HEK293 (cell line): ENCODE data around the gene PODN.

ENCODE experiments used
- CTCF ChIA-PET: fragments of 350-600 bp; formaldehyde crosslinking; extraction: SDS; loops from one replicate; lab custom pipeline; 2021; ENCODE audit warnings: antibody characterized with exemption; lab: Yijun Ruan, JAX
- POLR2A ChIA-PET: fragments of 300-600 bp; formaldehyde crosslinking; extraction: SDS; loops from one replicate; lab custom pipeline; 2020; ENCODE audit warnings: antibody characterized with exemption, inconsistent platforms; lab: Yijun Ruan, JAX
- H3K27ac ChIP-seq: fragments of 200-500 bp; sonication (Bioruptor generic); 2 replicates; pipeline ENCODE4 v1.5.1; 2014; ENCODE audit warnings: low read depth, low read length, control low read depth, inconsistent platforms; ENCODE audit errors: extremely low read depth
- H3K36me3 ChIP-seq, 2 experiments: fragments of 200-500 bp in 1 of 2; sonication (Bioruptor generic) in 1 of 2; 1 replicate in 1 of 2; 2 replicates in 1 of 2; pipeline ENCODE4 v1.5.1; 2014 to 2017; ENCODE audit warnings: inconsistent platforms in 2 of 2, low read length in 2 of 2; ENCODE audit not compliant: control insufficient read depth in 2 of 2, insufficient read depth in 1 of 2
- H3K4me1 ChIP-seq: fragments of 200-500 bp; sonication (Bioruptor generic); 2 replicates; pipeline ENCODE4 v1.5.1; 2014; ENCODE audit warnings: mild to moderate bottlenecking, low read length, inconsistent platforms; ENCODE audit not compliant: control insufficient read depth, insufficient read depth
- H3K4me3 ChIP-seq: 2 replicates; pipeline ENCODE4 v1.5.1; 2011; ENCODE audit warnings: low read depth, mild to moderate bottlenecking, control low read depth, low read length, moderate library complexity
- H3K9me3 ChIP-seq: fragments of 200-500 bp; sonication (Bioruptor generic); 2 replicates; pipeline ENCODE4 v1.5.1; 2014; ENCODE audit warnings: low read depth, low read length, inconsistent platforms; ENCODE audit not compliant: control insufficient read depth, insufficient read depth
- GFI1B ChIP-seq: fragments of 450-650 bp; formaldehyde crosslinking; IDR thresholded peaks from 2 replicates; pipeline ENCODE4 v1.5.1; 2016; ENCODE audit warnings: missing biosample characterization, missing genetic modification characterization
- KLF16 ChIP-seq: fragments of 450-650 bp; formaldehyde crosslinking; IDR thresholded peaks from 2 replicates; pipeline ENCODE4 v1.5.1; 2017; ENCODE audit warnings: missing biosample characterization, missing genetic modification characterization
- WT1 ChIP-seq: fragments of 450-650 bp; formaldehyde crosslinking; IDR thresholded peaks from 2 replicates; pipeline ENCODE4 v1.5.1; 2016; ENCODE audit warnings: missing biosample characterization, missing genetic modification characterization
- ZFP3 ChIP-seq: fragments of 450-650 bp; formaldehyde crosslinking; IDR thresholded peaks from 2 replicates; pipeline ENCODE4 v1.5.1; 2016; ENCODE audit warnings: low read depth, missing biosample characterization, missing genetic modification characterization
- ZIC2 ChIP-seq: fragments of 450-650 bp; formaldehyde crosslinking; IDR thresholded peaks from 2 replicates; pipeline ENCODE4 v1.5.1; 2016; ENCODE audit warnings: missing biosample characterization, missing genetic modification characterization
- ZNF10 ChIP-seq: fragments of 450-650 bp; formaldehyde crosslinking; IDR thresholded peaks from 2 replicates; pipeline ENCODE4 v1.5.1; 2017; ENCODE audit warnings: missing biosample characterization, missing genetic modification characterization
- ZNF133 ChIP-seq: fragments of 450-650 bp; formaldehyde crosslinking; IDR thresholded peaks from 2 replicates; pipeline ENCODE4 v1.5.1; 2016; ENCODE audit warnings: missing biosample characterization, missing genetic modification characterization
- ZNF341 ChIP-seq: fragments of 450-650 bp; formaldehyde crosslinking; IDR thresholded peaks from 2 replicates; pipeline ENCODE4; 2016; ENCODE audit warnings: low read depth, missing biosample characterization, missing genetic modification characterization
- ZNF366 ChIP-seq: fragments of 450-650 bp; formaldehyde crosslinking; conservative IDR thresholded peaks from 2 replicates; pipeline ENCODE4 v1.5.1; 2016; ENCODE audit warnings: missing biosample characterization, missing genetic modification characterization
- ZNF37A ChIP-seq: fragments of 450-650 bp; IDR thresholded peaks from 2 replicates; pipeline ENCODE4 v1.5.1; 2018; ENCODE audit warnings: missing biosample characterization, missing genetic modification characterization
- ZNF514 ChIP-seq: fragments of 450-650 bp; formaldehyde crosslinking; IDR thresholded peaks from 2 replicates; pipeline ENCODE4 v1.5.1; 2016; ENCODE audit warnings: missing biosample characterization, missing genetic modification characterization
- ZNF596 ChIP-seq: fragments of 450-650 bp; IDR thresholded peaks from 2 replicates; pipeline ENCODE4 v1.5.0; 2018; ENCODE audit warnings: missing biosample characterization, mild to moderate bottlenecking, missing genetic modification characterization, moderate library complexity
- ZNF600 ChIP-seq: fragments of 450-650 bp; formaldehyde crosslinking; IDR thresholded peaks from 2 replicates; pipeline ENCODE4 v1.5.1; 2016; ENCODE audit warnings: missing biosample characterization, missing genetic modification characterization
- ZNF623 ChIP-seq: fragments of 450-650 bp; formaldehyde crosslinking; IDR thresholded peaks from 2 replicates; pipeline ENCODE4 v1.5.1; 2016; ENCODE audit warnings: missing biosample characterization, missing genetic modification characterization
- ZNF626 ChIP-seq: fragments of 450-650 bp; sonication (Bioruptor Pico); formaldehyde crosslinking; IDR thresholded peaks from 2 replicates; pipeline ENCODE4 v1.5.1; 2018; ENCODE audit warnings: missing biosample characterization, missing genetic modification characterization, inconsistent platforms
- ZNF654 ChIP-seq: fragments of 450-650 bp; formaldehyde crosslinking; IDR thresholded peaks from 2 replicates; pipeline ENCODE4 v1.5.1; 2016; ENCODE audit warnings: low read depth, missing biosample characterization, missing genetic modification characterization
- ZXDB ChIP-seq: fragments of 450-650 bp; formaldehyde crosslinking; IDR thresholded peaks from 2 replicates; pipeline ENCODE4 v1.5.1; 2016; ENCODE audit warnings: missing biosample characterization, missing genetic modification characterization
- TF ChIP-seq, protein P1 (sequence below): sonication (generic); formaldehyde crosslinking; IDR thresholded peaks from 2 replicates; pipeline ENCODE4 v1.8.1; 2022; ENCODE audit warnings: mild to moderate bottlenecking, moderate library complexity, missing genetic modification reagents
- TF ChIP-seq, protein P2 (sequence below): fragments of 450-650 bp; formaldehyde crosslinking; IDR thresholded peaks from 2 replicates; pipeline ENCODE4 v1.5.1; 2016; ENCODE audit warnings: missing biosample characterization, missing genetic modification characterization
- TF ChIP-seq, protein P3 (sequence below): fragments of 450-650 bp; formaldehyde crosslinking; IDR thresholded peaks from 2 replicates; pipeline ENCODE4 v1.5.1; 2017; ENCODE audit warnings: missing biosample characterization, missing genetic modification characterization
- TF ChIP-seq, protein P4 (sequence below): fragments of 450-650 bp; formaldehyde crosslinking; IDR thresholded peaks from 2 replicates; pipeline ENCODE4 v1.5.1; 2017; ENCODE audit warnings: missing biosample characterization, missing genetic modification characterization

The PODN gene

DNA sequence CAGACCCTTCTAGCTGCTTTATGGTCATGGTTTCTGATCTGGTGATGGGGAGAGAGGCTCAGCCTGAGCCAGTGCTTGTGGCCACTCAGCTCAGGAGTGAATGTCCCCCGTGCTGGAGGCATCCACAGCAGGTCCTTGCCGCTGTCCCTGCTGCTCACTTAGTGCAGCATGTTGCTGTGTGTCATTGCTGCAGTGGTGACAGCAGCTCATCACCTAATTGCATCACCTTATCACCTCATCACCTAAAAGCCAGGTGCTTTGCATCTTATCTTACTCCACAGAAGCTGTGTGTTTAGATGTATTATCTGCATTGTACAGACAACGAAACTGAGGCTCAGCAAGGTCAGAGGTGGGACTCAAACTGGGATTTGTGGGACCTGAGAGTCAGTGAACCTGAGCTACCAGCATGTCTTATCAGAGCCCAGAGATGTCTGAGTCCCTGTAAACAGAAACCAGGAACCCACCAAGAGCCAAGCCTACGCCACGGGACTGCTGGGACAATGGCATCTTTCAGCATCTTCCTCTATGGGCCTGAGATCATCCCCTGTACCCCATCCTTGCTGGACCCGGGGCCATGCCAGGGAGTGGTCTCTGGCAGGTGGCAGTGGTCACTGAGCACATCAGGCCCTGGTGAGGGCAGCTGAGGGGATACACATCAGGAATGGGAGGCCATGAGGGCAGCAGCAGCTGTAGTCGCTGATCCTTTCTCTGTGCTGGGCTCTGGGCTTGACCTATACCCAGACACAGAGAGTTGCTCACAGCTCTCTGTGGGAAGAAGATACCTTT, 6.5 kb downstream of the PODN start:
- no peak overlapping the region for H3K4me3 ChIP-seq
- no peaks in the 10 kb centered on the region for H3K4me1 ChIP-seq
- no peak overlapping the region for H3K27ac ChIP-seq
- CTCF ChIA-PET, result interaction anchor here (1.3 kb wide), 1 partner anchor 9 kb away, joined by 6 read pairs; no protein-coding TSS in a partner anchor
- TF ChIP-seq, protein P1, sequence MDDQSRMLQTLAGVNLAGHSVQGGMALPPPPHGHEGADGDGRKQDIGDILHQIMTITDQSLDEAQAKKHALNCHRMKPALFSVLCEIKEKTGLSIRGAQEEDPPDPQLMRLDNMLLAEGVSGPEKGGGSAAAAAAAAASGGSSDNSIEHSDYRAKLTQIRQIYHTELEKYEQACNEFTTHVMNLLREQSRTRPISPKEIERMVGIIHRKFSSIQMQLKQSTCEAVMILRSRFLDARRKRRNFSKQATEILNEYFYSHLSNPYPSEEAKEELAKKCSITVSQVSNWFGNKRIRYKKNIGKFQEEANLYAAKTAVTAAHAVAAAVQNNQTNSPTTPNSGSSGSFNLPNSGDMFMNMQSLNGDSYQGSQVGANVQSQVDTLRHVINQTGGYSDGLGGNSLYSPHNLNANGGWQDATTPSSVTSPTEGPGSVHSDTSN, result no peak
- TF ChIP-seq KLF16, result no peak
- no peak for TF ChIP-seq ZNF10 (tag by site-specific recombination)
- TF ChIP-seq, all 188 proteins: peak for 0
- no peaks in the 10 kb centered on the region for H3K36me3 ChIP-seq
- POLR2A ChIA-PET, result interaction anchor here (0.7 kb wide), 1 partner anchor 15 kb away, joined by 5 read pairs; no protein-coding TSS in a partner anchor
- no peaks in the 10 kb centered on the region for H3K9me3 ChIP-seq

DNA sequence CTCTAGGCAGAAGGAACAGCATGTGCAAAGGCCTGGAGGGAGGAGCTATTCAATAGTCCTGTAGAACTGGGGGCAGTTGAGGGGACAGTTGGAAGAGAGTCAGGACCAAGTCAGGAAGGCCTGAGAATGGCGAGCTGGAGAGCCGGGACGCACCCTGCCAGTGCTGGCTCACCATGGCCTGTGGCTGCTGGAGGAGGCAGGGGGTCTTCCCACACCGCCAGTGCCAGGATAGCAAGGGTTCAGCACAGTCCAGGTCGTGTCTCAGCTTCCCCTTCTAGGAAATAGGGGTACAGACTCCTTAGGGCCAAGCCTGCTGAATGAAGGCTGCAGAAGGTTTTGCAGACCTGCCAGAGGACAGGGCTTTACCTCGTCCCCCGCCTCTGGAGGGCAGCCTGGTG, 7.3 kb downstream of the PODN start:
- H3K9me3 ChIP-seq, result no peaks in the 10 kb centered on the region
- ChIA-PET CTCF (interaction anchor here (0.8 to 1.3 kb wide), 2 partner anchors 9 to 112 kb away, joined by 3 to 6 read pairs; no protein-coding TSS in a partner anchor), POLR2A (no interaction called here)
- no peak overlapping the region for H3K27ac ChIP-seq
- H3K4me3 ChIP-seq, result no peak overlapping the region
- TF ChIP-seq, protein P2, sequence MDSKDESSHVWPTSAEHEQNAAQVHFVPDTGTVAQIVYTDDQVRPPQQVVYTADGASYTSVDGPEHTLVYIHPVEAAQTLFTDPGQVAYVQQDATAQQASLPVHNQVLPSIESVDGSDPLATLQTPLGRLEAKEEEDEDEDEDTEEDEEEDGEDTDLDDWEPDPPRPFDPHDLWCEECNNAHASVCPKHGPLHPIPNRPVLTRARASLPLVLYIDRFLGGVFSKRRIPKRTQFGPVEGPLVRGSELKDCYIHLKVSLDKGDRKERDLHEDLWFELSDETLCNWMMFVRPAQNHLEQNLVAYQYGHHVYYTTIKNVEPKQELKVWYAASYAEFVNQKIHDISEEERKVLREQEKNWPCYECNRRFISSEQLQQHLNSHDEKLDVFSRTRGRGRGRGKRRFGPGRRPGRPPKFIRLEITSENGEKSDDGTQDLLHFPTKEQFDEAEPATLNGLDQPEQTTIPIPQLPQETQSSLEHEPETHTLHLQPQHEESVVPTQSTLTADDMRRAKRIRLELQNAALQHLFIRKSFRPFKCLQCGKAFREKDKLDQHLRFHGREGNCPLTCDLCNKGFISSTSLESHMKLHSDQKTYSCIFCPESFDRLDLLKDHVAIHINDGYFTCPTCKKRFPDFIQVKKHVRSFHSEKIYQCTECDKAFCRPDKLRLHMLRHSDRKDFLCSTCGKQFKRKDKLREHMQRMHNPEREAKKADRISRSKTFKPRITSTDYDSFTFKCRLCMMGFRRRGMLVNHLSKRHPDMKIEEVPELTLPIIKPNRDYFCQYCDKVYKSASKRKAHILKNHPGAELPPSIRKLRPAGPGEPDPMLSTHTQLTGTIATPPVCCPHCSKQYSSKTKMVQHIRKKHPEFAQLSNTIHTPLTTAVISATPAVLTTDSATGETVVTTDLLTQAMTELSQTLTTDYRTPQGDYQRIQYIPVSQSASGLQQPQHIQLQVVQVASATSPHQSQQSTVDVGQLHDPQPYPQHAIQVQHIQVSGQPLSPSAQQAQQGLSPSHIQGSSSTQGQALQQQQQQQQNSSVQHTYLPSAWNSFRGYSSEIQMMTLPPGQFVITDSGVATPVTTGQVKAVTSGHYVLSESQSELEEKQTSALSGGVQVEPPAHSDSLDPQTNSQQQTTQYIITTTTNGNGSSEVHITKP (tag by site-specific recombination), result no peak
- TF ChIP-seq ZNF623, result peak; percentile 37; the same call in 1 of the 2 replicates
- TF ChIP-seq ZNF600 (tag by site-specific recombination), result no peak
- no peaks in the 10 kb centered on the region for H3K4me1 ChIP-seq
- H3K36me3 ChIP-seq, result no peaks in the 10 kb centered on the region

DNA sequence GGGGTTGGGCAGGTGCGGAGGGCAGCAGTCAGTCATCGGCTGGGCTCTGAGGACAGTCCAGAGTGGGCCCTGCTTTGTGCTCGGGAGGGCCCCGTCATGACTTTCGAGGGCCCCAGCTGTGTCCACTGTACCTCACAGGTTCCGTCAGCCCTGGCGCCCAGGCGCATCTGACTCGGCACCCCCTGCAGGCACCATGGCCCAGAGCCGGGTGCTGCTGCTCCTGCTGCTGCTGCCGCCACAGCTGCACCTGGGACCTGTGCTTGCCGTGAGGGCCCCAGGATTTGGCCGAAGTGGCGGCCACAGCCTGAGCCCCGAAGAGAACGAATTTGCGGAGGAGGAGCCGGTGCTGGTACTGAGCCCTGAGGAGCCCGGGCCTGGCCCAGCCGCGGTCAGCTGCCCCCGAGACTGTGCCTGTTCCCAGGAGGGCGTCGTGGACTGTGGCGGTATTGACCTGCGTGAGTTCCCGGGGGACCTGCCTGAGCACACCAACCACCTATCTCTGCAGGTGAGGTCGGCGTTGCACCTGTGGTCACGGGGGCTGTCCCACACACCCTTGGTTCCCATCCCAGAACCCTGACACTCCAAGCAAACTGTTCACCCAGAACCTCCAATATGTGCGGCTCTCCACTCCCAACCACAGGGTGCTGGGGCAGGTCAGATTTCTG, 7.8 kb downstream of the PODN start:
- TF ChIP-seq, protein P3, sequence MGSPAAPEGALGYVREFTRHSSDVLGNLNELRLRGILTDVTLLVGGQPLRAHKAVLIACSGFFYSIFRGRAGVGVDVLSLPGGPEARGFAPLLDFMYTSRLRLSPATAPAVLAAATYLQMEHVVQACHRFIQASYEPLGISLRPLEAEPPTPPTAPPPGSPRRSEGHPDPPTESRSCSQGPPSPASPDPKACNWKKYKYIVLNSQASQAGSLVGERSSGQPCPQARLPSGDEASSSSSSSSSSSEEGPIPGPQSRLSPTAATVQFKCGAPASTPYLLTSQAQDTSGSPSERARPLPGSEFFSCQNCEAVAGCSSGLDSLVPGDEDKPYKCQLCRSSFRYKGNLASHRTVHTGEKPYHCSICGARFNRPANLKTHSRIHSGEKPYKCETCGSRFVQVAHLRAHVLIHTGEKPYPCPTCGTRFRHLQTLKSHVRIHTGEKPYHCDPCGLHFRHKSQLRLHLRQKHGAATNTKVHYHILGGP (tag by site-specific recombination), result no peak
- TF ChIP-seq ZNF514 (tag by site-specific recombination), result no peak
- TF ChIP-seq ZNF341 (tag by site-specific recombination), result no peak
- TF ChIP-seq ZNF626 (tag by site-specific recombination), result no peak
- no peak for TF ChIP-seq ZIC2 (tag by site-specific recombination)
- TF ChIP-seq, protein P4, sequence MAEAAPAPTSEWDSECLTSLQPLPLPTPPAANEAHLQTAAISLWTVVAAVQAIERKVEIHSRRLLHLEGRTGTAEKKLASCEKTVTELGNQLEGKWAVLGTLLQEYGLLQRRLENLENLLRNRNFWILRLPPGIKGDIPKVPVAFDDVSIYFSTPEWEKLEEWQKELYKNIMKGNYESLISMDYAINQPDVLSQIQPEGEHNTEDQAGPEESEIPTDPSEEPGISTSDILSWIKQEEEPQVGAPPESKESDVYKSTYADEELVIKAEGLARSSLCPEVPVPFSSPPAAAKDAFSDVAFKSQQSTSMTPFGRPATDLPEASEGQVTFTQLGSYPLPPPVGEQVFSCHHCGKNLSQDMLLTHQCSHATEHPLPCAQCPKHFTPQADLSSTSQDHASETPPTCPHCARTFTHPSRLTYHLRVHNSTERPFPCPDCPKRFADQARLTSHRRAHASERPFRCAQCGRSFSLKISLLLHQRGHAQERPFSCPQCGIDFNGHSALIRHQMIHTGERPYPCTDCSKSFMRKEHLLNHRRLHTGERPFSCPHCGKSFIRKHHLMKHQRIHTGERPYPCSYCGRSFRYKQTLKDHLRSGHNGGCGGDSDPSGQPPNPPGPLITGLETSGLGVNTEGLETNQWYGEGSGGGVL (tag by site-specific recombination), result no peak
- TF ChIP-seq GFI1B (tag by site-specific recombination), result no peak
- TF ChIP-seq WT1 (tag by site-specific recombination), result no peak
- no peak for TF ChIP-seq ZNF654
- no peak for TF ChIP-seq ZNF37A (tag by site-specific recombination)
- no peak for TF ChIP-seq ZXDB (tag by site-specific recombination)
- no peak for TF ChIP-seq ZNF133 (tag by site-specific recombination)
- no peak for TF ChIP-seq KLF16
- no peak for TF ChIP-seq ZFP3
- TF ChIP-seq ZNF596 (tag by site-specific recombination), result no peak
- no peak for TF ChIP-seq ZNF366 (tag by site-specific recombination)
- ChIA-PET POLR2A (no interaction called here), CTCF (interaction anchor here (0.8 kb wide), 1 partner anchor 111 kb away, joined by 3 read pairs; no protein-coding TSS in a partner anchor)

More for the DNA sequence above, 7.8 kb downstream of the PODN start:
- no peaks in the 10 kb centered on the region for H3K4me1 ChIP-seq
- H3K4me3 ChIP-seq, result no peak overlapping the region
- no peaks in the 10 kb centered on the region for H3K9me3 ChIP-seq
- H3K36me3 ChIP-seq, result no peaks in the 10 kb centered on the region
- H3K27ac ChIP-seq, result no peak overlapping the region
